ENCODE results near the gene REV1.

DNA sequence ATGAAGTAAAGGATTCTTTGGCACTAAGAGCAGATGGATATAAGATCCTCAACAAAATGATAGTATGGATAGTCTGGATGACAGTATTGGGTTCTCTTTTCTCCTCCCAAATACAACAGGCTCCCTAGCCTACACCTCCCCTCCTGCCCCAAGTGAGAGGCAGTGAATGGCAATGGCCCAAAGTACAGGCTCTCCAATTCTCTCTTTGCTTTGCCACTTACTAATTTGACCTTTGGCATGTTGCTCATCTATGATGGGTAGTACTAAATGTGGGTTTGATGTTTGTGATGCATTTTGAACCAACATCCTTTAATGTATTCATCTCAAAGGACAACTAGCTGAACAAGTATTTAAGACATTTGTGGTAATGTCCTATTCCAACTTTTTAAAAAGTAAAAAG lies 86.7 kb downstream of the REV1 start:
- TF ChIP-seq POLR2A (IDR thresholded peaks at IDR 0.05; ENCODE audit: low read length) (no peak), GATA1 (IDR thresholded peaks at IDR 0.05; ENCODE audit: low read depth, low read length) (no peak)
